GM08714 (cell line): ENCODE data around the gene TECTA.

ENCODE experiments used
- H3K4me3 ChIP-seq: fragments of 200-500 bp; sonication (Bioruptor generic); 2 replicates; pipeline ENCODE4 v1.5.1; 2014; ENCODE audit warnings: mild to moderate bottlenecking, low read length, inconsistent platforms
- ZNF274 ChIP-seq: IDR thresholded peaks from 2 replicates; pipeline ENCODE4 v1.6.1; 2012; ENCODE audit warnings: mild to moderate bottlenecking, low read depth, low read length

Gene TECTA

GRCh38 chr11:121212536-121213361 is 111.7 kb downstream of the TECTA start:
- no peak for TF ChIP-seq ZNF274
- H3K4me3 ChIP-seq = no peak overlapping the region

- TF ChIP-seq ZNF274 = no peak
- H3K4me3 ChIP-seq = no peak overlapping the region
Observed at GRCh38 chr11:121213362-121213893, 112.4 kb downstream of the TECTA start.

GRCh38 chr11:121214861-121215260 is 113.8 kb downstream of the TECTA start:
- no peak overlapping the region for H3K4me3 ChIP-seq
- no peak for TF ChIP-seq ZNF274

- H3K4me3 ChIP-seq = no peak overlapping the region
- TF ChIP-seq ZNF274 = no peak
Observed at GRCh38 chr11:121221496-121222200, 120.6 kb downstream of the TECTA start.

GRCh38 chr11:121223161-121223560 is 122.1 kb downstream of the TECTA start:
- H3K4me3 ChIP-seq = no peak overlapping the region
- no peak for TF ChIP-seq ZNF274

GRCh38 chr11:121225382-121225781 is 124.3 kb downstream of the TECTA start:
- no peak for TF ChIP-seq ZNF274
- H3K4me3 ChIP-seq = no peak overlapping the region

- TF ChIP-seq ZNF274 = no peak
- no peak overlapping the region for H3K4me3 ChIP-seq
Observed at GRCh38 chr11:121226415-121227263, 125.6 kb downstream of the TECTA start.

- H3K4me3 ChIP-seq = no peak overlapping the region
- TF ChIP-seq ZNF274 = no peak
Observed at GRCh38 chr11:121228851-121229250, 127.8 kb downstream of the TECTA start.

- H3K4me3 ChIP-seq = no peak overlapping the region
- TF ChIP-seq ZNF274 = no peak
Observed at GRCh38 chr11:121229495-121230215, 128.6 kb downstream of the TECTA start.

- TF ChIP-seq ZNF274 = no peak
- no peak overlapping the region for H3K4me3 ChIP-seq
Observed at GRCh38 chr11:121231576-121232278, 130.7 kb downstream of the TECTA start.

- TF ChIP-seq ZNF274 = no peak
- H3K4me3 ChIP-seq = no peak overlapping the region
Observed at GRCh38 chr11:121235057-121235456, 134.0 kb downstream of the TECTA start.

- no peak for TF ChIP-seq ZNF274
- H3K4me3 ChIP-seq = peak overlapping the region; percentile 52; the same call in 1 of the 2 replicates
Observed at GRCh38 chr11:121236115-121237001, 135.3 kb downstream of the TECTA start.

GRCh38 chr11:121237247-121237646 is 136.2 kb downstream of the TECTA start:
- peak overlapping the region; percentile 52; the same call in 1 of the 2 replicates for H3K4me3 ChIP-seq
